Measurements from ENCODE around the gene CRYGS. TPM values are rescaled to one million over a fixed set of nuclear protein-coding genes. Genes with fewer than 3 reads are reported as not detected.

CRYGS gene
- polyA plus RNA-seq, 1 of the 3 experiments (the other 2 are of a cell fraction): 2.1 TPM

DNA sequence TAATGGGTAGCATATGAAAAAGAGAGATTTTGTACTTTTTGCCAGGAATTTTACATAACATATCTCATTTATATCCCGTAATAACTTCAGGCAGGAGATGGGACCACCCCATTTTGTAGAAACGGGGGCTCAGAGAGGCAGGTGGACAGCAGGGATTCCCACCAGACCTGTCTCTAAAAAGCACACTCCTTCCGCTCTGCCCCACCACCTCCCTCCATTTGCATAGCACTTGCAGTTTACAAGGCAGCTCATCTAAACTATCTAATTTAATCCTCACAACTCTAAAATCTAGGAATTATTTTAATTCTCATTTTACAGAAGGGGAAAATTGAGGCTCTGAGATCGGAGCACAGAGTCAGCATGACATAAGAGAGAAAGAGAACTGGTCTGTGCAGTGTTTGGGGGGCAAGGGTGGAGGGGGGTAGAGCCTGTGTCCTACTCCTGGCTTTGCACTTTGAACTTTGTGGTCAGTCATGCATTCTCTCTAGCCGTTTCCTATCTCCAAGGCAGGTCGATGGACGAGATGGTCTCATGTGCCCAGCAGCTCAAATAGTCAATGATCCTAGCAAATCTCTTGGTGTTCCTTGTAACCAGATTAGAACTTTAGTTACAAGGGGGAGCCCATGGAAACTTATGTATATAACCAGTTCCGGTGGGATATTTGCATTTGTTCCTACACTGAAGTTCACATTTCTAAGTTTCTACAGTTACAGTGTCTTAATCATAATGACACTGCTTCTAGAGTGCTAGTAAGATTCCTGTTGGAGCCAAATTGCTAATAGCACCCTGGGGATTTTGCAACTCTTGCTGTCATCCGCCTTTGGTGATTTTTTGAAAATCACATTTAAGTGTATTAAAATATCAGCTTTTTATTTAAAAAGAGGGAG is 18.6 kb downstream of the CRYGS start (continued):
- TF ChIP-seq, protein P1, sequence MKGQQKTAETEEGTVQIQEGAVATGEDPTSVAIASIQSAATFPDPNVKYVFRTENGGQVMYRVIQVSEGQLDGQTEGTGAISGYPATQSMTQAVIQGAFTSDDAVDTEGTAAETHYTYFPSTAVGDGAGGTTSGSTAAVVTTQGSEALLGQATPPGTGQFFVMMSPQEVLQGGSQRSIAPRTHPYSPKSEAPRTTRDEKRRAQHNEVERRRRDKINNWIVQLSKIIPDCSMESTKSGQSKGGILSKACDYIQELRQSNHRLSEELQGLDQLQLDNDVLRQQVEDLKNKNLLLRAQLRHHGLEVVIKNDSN (IDR thresholded peaks at IDR 0.05; ENCODE audit: borderline replicate concordance, low read depth): no peak
- TF ChIP-seq NRF1 (IDR thresholded peaks at IDR 0.05; ENCODE audit: low read depth, low read length) (no peak), MXI1 (IDR thresholded peaks at IDR 0.05; ENCODE audit: low read depth, low read length) (no peak)
- TF ChIP-seq, protein P2, sequence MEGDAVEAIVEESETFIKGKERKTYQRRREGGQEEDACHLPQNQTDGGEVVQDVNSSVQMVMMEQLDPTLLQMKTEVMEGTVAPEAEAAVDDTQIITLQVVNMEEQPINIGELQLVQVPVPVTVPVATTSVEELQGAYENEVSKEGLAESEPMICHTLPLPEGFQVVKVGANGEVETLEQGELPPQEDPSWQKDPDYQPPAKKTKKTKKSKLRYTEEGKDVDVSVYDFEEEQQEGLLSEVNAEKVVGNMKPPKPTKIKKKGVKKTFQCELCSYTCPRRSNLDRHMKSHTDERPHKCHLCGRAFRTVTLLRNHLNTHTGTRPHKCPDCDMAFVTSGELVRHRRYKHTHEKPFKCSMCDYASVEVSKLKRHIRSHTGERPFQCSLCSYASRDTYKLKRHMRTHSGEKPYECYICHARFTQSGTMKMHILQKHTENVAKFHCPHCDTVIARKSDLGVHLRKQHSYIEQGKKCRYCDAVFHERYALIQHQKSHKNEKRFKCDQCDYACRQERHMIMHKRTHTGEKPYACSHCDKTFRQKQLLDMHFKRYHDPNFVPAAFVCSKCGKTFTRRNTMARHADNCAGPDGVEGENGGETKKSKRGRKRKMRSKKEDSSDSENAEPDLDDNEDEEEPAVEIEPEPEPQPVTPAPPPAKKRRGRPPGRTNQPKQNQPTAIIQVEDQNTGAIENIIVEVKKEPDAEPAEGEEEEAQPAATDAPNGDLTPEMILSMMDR (IDR thresholded peaks at IDR 0.05): no peak
- TF ChIP-seq, protein P3, sequence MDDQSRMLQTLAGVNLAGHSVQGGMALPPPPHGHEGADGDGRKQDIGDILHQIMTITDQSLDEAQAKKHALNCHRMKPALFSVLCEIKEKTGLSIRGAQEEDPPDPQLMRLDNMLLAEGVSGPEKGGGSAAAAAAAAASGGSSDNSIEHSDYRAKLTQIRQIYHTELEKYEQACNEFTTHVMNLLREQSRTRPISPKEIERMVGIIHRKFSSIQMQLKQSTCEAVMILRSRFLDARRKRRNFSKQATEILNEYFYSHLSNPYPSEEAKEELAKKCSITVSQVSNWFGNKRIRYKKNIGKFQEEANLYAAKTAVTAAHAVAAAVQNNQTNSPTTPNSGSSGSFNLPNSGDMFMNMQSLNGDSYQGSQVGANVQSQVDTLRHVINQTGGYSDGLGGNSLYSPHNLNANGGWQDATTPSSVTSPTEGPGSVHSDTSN (IDR thresholded peaks at IDR 0.05): no peak

DNA sequence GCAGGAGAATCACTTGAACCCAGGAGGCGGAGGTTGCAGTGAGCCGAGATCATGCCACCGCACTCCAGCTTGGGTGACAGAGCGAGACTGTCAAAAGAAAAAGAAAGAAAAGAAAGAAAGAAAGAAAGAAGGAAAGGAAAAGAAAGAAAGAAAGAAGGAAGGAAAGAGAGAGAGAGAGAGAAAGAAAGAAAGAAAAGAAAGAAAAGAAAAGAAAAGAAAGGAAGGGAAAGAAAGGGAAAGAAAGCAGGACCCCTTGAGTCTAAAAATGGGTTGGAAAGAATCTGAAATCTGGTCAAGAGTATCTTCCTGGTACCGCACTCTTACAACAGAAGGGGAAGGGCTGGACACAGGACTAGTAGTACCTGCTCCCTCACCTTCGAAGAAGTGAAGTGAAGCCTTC is 19.6 kb downstream of the CRYGS start:
- Histone ChIP-seq H2AFZ (ENCODE audit: low read depth) (no peak overlapping the region), H3K4me2 (no peak overlapping the region), H3K9ac (no peak overlapping the region), H3K79me2 (ENCODE audit: insufficient read depth) (no peaks in the 10 kb centered on the region), H3F3A (replicated peaks; ENCODE audit: insufficient read depth) (no peaks in the 10 kb centered on the region), H3K36me3 (replicated peaks in 1 of 2; ENCODE audit: control insufficient read depth in 1 of 2, insufficient read depth in 2 of 2, low read length in 1 of 2) (no peaks in the 10 kb centered on the region), H3K4me1 (ENCODE audit: control insufficient read depth in 1 of 2, insufficient read depth in 2 of 2, low read depth in 1 of 2, low read length in 1 of 2) (no peaks in the 10 kb centered on the region; a peak in 1 of 4 replicates), H3K27ac (ENCODE audit: low read depth in 2 of 2, low read length in 1 of 2) (no peak overlapping the region), H4K20me1 (ENCODE audit: insufficient read depth) (no peaks in the 10 kb centered on the region), H3K9me2 (no peaks in the 10 kb centered on the region), H3K4me3 (ENCODE audit: low read depth in 2 of 2, low read length in 1 of 2) (no peak overlapping the region), H3K27me3 (ENCODE audit: insufficient read depth) (no peaks in the 10 kb centered on the region; the same call in 1 of the 2 replicates), H3K9me3 (no peaks in the 10 kb centered on the region)
- TF ChIP-seq, protein P4, sequence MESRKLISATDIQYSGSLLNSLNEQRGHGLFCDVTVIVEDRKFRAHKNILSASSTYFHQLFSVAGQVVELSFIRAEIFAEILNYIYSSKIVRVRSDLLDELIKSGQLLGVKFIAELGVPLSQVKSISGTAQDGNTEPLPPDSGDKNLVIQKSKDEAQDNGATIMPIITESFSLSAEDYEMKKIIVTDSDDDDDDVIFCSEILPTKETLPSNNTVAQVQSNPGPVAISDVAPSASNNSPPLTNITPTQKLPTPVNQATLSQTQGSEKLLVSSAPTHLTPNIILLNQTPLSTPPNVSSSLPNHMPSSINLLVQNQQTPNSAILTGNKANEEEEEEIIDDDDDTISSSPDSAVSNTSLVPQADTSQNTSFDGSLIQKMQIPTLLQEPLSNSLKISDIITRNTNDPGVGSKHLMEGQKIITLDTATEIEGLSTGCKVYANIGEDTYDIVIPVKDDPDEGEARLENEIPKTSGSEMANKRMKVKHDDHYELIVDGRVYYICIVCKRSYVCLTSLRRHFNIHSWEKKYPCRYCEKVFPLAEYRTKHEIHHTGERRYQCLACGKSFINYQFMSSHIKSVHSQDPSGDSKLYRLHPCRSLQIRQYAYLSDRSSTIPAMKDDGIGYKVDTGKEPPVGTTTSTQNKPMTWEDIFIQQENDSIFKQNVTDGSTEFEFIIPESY (IDR thresholded peaks at IDR 0.05; ENCODE audit: borderline replicate concordance, low read depth): no peak
- TF ChIP-seq NFIC (IDR thresholded peaks at IDR 0.05; ENCODE audit: borderline replicate concordance) (no peak), RAD21 (IDR thresholded peaks at IDR 0.05; ENCODE audit: low read length) (no peak), EP300 (IDR thresholded peaks at IDR 0.05; ENCODE audit: borderline replicate concordance in 1 of 2, low read depth in 1 of 2, low read length in 1 of 2) (no peak), FOXM1 (IDR thresholded peaks at IDR 0.05; ENCODE audit: low read depth) (no peak), RFX5 (IDR thresholded peaks at IDR 0.05; ENCODE audit: low read length) (no peak), FOSL2 (IDR thresholded peaks at IDR 0.05; ENCODE audit: borderline replicate concordance, low read depth) (no peak), TCF12 (IDR thresholded peaks at IDR 0.05) (no peak), SMC3 (IDR thresholded peaks at IDR 0.05; ENCODE audit: low read depth, low read length) (no peak), ELF1 (IDR thresholded peaks at IDR 0.05) (no peak), FOXJ3 (CRISPR knock-in tag; IDR thresholded peaks at IDR 0.05) (no peak), RCOR1 (IDR thresholded peaks at IDR 0.05; ENCODE audit: low read length) (no peak), TAF1 (IDR thresholded peaks at IDR 0.05; ENCODE audit: borderline replicate concordance, low read depth, low read length) (no peak)
- TF ChIP-seq, protein P5, sequence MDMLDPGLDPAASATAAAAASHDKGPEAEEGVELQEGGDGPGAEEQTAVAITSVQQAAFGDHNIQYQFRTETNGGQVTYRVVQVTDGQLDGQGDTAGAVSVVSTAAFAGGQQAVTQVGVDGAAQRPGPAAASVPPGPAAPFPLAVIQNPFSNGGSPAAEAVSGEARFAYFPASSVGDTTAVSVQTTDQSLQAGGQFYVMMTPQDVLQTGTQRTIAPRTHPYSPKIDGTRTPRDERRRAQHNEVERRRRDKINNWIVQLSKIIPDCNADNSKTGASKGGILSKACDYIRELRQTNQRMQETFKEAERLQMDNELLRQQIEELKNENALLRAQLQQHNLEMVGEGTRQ (IDR thresholded peaks at IDR 0.05; ENCODE audit: borderline replicate concordance, low read depth, low read length): no peak
- TF ChIP-seq, protein P3 (IDR thresholded peaks at IDR 0.05): no peak
- POLR2A ChIA-PET: no interaction called here
- CTCF ChIA-PET: no interaction called here
- DNase-seq: no peak
- WGBS (ENCODE audit: low lambda C conversion rate): 77% methylated on average over 6 of the region's 6 CpGs
